HG03575 (cell line): ENCODE data around the gene NAT14.
"Not testable (repeated sequence)": the region's sequence is repeated elsewhere in the genome, so short reads cannot be mapped to it uniquely, and the experiment has no call there.

Experiments
- ATAC-seq: cut with Tn5 transposase; IDR thresholded peaks from one replicate; pipeline ENCODE4 v1.9.1; 2021; ENCODE audit not compliant: unreplicated experiment, insufficient number of reproducible peaks, low FRiP score; ENCODE audit errors: extremely low read depth

NAT14 gene

DNA sequence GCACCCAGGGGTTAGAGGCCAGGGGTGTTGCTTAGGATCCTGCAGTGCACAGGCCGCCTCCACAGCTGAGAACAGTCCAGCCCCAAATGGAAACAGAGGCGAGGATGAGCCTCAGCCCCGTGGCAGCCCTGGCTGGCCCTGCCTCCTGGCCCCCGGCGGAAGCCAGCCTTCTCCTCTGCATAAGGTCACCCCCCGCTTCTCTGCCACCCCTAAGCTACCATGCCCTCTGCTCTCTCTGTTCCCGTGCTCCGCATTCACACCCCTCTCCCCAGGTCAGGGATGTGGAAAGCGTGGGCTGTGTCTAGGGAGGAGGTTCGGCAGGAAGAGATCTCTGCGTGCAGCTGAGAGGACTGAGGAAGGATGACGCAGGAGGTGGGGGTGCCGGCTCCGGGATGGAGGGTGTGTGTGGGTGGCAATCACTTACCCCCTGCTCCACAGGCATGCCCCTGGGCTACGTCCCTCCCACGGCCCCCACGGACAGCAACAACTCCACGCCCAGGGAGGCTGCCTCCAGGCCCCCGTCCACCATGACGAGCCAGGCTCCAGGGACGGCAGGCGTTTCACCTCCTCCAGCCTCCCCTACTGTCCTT lies 9.3 kb downstream of the NAT14 start:
- ATAC-seq = no peak

DNA sequence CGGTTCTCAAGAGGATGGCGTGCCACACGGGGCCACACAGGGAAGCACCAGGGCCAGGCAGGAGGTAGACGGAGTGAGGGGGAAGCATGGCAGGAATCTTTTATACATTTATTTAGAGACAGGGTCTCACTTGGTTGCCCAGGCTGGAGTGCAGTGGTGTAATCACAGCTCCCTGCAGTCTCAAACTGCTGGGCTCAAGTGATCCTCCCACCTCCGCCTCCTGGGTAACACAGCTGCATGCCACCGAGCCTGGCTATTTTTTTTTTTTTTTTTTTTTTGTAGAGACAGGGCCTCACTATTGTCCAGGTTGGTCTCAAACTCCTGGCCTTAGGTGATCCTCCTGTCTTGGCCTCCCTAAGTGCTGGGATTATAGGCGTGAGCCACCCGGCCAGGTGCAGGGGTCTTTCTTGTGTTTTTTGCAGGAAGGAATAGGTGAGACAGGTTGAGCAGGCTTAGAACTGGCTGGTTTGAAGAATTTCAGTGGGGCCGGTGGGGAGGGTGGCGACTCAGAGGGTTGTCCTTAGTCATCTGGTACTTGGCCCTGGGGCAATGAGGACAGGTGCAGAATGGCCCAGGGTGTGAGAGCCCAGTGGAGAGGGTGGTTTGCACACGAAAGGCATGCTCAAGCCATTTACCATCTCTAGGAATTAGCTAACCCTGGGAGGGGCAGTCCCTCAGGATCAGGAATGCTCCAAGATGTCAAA lies 10.8 kb downstream of the NAT14 start:
- no peak for ATAC-seq

DNA sequence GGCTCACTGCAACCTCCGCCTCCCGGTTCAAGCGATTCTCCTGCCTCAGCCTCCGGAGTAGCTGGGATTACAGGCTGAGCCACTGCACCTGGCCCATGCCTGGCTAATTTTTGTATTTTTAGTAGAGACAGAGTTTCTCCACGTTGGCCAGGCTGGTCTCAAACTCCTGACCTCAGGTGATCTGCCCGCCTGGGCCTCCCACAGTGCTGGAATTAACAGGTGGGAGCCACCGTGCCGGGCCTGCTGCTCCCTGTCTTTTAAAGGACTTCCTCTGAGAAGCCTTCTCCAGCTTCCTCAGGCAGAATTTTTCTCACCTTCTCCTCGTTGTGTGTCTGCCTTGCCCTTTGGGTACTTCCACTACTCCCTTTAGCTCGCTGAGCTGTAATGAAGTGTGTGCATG lies 11.8 kb downstream of the NAT14 start:
- ATAC-seq = not testable (repeated sequence)

DNA sequence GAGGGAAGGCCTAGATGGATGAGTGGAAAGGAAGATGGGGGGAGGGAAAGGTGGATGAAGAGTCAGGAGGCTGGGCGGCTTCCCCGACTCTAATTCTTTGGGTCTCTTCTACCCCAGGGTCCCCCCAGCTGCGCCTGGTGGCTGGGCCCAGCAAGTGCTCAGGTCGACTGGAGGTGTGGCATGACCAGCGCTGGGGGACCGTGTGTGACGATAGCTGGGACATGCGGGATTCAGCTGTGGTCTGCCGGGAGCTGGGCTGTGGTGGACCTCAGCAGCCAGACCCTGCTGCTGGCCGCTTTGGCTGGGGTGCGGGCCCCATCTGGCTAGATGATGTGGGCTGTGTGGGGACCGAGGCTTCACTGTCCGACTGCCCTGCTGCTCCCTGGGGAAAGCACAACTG lies 12.8 kb downstream of the NAT14 start:
- no peak for ATAC-seq

DNA sequence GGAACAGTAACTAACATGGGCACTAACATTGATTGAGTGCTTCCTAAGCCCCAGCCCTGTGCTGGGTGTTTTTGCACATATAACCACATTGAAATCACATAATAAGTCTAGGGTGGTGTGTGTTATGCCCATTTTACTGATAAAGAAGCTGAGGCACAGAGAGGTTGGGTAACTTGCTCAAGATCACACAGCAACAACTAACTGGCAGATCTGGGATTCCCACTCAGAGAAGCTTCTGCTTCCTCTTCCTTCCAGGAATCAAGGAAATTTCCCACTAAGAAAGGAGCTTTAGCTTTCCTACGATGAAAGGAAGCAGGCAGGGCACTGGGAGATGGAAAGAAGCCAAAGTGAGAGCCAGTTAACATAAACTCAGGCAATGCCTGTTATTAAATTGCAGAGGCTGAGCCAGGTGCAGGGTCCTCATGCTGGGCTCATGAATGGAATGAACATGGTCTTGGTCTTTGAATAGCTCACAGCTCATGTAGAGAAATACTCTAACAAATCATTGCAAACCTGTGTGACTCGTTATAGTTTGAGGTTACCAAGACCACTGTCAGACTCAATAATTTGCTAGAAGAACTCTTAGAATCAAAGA lies 13.4 kb downstream of the NAT14 start:
- ATAC-seq = no peak

DNA sequence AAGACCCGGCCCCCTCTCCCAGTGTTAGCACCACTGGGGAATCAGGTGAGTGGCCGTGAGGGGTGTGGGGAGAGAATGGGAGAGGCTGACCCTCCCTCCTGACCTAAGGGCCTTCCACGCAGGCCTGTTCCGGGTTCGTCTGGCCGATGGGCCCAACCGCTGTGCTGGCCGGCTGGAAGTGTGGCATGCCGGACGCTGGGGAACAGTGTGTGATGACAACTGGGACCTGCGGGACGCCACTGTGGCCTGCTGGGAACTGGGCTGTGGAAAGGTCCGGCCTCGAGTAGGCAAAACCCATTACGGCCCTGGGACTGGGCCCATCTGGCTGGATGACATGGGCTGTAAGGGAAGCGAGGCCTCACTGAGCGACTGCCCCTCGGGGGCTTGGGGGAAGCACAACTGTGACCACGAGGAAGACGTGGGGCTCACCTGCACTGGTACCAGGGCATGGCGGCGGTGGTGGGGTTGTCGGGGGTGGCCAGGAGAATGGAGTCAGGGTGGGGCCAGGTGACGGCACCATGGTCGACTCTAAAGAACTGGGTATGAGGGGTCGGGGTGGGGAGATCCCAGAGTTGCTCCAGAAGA lies 15.5 kb downstream of the NAT14 start:
- ATAC-seq = no peak

DNA sequence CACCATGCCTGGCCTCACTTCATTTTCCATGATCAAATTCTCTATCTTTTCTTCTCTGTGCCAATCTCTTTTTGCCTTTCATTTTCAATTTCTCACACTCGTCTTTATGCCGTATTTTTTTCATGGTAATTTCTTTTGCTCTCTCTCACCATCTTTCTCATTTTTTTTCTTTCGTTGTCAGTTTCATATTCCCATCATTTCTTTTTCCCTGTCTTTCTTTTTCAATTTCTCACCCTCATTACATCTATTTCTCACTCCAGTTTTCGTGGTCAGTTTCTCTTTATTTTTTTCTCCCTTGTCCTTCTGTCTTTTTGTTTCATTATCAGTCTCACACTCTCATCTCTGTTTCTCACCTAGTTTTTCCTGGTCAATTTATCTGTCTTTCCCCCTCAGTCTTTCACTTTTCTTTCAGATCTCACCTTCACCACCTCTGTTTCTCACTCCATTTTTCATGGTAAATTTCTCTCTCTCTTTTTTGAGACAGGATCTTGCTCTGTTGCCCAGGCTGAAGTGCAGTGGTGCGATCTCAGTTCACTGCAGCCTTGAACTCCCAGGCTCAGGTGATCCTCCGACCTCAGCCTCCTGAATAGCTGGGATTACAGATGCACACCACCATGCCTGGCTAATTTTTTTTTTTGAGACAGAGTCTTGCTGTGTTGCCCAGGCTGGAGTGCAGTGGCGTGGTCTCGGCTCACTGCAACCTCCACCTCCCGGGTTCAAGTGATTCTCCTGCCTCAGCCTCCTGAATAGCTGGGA lies 17.4 kb downstream of the NAT14 start:
- ATAC-seq = no peak

DNA sequence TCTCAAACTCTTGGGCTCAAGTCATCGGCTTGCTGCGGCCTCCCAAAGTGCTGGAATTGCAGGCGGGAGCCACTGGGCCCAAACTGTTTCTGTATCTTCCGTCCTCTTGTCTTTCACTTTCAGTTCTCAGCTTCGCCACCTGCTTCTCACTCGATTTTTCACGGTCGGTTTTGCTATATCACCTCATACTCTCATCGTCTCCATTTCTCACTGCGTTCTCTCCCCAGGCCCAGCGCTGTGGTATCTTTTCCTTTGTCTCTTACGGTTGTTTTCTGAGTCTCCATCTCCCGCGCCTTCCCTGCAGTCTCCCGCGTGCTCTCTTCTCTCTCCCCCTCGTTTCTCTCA lies 18.1 kb downstream of the NAT14 start:
- no peak for ATAC-seq

DNA sequence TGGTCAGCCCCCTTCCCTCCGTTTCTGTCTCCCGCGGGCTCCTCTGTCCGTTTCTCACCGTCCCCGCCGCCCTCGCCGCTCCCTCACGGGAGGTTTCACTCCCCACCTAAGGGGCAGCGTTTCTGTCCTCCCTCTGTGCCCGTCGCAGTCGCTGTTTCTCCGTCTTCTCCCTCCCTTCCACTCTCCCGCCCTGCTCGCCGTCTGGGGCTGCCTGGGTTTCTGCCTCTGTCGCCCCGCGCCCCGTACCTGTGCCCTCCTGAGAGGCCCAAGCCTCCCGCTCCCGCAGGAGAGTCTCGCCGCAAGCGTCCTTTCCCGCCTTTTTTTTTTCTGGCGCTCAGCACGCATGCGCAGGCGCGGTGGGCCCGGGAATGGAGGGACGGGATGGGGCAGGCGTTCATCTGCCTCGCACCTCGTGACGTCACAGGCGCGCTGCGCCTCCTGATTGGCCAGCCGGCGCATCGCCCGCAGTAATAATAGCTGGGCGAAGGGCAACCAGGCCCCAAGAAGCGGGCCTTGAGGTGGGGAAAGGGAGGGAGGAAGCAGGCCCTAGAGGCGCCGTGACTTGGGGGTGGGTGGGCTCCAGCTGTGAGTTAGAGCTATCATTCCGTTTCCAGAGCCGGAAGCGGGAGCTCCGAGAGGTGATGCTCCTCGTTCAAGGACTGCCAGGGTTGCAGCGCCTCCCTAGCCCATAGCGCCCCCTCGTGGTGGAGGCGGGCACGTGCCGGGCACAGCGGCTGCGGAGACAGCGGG lies 18.7 kb downstream of the NAT14 start:
- no peak for ATAC-seq

DNA sequence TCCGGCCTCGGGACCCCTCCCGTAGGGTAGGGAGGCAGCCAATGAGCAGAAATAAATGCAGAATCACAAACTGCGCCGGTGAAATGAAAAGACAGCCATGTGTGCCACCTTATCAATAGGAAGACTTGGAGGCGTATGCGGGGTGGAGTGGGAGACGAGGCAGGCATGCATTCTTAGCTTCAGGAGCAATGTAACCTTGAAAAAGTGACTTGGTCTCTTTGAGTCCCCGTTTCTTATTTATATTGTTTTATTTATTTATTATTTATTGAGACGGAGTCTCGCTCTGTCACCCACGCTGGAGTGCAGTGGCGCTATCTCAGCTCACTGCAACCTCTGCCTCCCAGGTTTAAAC lies 19.2 kb downstream of the NAT14 start:
- ATAC-seq = no peak

DNA sequence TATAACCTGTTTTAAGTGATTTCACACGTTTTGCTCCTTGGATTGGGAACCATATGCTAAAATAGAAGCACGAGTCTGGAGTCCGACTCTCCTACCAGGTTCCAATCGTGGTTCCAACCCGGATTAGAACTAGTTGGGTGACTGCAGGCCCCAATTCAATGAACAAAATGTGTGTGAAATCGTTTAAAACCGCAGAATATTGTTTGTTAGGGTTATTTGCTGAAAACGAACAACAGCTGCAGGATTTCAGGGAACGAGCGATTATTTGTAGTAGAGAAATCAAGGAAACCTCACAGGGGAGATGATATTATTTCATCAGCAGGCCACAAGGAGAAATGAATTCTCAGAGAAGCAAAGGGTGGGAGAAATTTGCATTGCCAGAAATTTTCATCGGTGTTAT lies 20.0 kb downstream of the NAT14 start:
- ATAC-seq = no peak

DNA sequence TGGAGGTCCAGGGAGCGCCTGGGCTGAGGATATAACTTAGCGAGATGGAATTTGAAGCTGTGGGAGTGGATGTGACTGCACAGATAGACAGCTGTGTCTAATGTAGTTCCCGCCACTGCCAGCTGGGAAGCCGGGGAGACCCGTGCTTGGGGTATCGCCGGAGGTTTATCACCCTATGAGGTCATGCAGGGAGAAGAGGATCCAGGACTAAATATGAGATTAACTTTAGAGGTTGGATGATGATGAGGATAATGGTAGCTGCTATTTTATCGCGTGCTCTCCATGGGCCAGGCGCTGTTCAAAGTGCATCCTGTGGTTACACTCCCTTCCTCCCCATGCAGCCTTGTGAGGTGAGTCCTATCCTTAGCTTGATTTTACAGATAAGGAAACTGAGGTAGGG lies 23.1 kb downstream of the NAT14 start:
- ATAC-seq = no peak

DNA sequence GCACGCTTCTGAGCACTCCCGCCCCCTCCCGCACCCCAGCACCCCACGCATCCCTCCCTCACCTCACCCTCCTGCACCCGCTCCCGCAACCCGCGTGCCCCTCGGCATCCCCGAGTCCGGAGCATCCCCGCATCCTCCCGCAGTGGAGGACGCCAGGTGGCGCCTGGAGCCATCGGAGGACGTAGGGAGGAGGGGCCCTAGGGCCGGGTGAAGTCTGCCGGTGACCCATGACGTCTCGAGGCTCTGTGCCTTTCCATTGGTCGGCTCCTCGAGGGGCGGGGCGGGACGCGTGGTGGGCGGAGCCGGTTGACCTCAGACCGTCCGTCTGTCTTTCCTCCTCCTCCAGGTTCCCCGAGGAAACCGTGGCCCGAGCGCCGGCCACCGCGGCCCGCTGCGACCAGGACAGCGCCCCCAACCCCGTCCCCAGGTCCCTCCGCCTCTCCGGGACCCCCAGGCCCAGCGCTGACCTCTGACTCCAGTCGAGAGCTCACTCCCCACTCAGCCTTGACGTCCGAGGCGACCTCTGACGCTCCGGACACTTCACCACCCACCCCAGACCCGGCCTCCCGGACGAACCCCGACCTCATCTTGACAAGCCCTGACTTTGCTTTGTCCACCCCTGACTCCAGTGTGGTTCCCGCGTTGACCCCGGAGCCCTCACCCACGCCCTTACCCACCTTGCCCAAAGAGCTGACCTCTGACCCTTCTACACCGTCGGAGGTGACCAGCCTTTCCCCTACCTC lies 32.1 kb downstream of the NAT14 start:
- ATAC-seq = peak; percentile 58

DNA sequence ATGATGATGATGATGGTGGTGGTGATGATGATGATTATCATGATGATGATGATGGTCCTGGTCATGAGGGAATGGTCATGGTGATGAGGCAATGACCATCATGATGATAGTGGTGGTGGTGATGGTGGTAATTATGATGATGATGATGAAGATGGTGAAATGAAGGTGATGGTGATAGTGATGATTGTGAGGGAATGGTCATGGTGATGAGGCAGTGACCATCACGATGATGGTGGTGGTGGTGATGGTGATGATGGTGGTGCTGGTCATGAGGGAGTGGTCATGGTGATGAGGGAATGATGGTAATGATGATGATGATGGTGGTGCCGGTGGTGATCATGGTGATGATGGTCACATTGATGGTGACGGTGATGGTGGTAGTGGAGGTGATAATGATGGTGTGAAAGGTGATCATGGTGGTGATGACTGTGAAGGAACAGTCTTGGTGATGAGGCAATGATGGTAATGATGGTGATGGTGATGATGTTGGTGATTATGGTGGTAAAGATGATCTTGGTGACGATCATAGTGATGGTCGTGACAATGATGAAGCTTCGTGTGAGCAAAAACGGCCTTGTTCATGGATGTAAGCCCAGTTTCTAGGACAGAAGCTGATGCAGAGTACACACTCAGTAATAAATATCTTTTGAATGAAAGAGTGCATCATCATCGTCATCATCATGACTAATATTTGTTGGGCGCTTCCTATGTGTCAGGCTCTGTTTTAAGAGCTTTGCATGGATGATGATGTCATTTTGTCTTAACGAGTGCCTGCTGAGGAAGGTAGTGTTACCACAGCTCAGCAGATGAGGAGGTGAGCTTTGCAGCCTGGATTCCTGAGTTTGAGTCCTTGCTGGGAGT lies 34.7 kb downstream of the NAT14 start:
- ATAC-seq = no peak

DNA sequence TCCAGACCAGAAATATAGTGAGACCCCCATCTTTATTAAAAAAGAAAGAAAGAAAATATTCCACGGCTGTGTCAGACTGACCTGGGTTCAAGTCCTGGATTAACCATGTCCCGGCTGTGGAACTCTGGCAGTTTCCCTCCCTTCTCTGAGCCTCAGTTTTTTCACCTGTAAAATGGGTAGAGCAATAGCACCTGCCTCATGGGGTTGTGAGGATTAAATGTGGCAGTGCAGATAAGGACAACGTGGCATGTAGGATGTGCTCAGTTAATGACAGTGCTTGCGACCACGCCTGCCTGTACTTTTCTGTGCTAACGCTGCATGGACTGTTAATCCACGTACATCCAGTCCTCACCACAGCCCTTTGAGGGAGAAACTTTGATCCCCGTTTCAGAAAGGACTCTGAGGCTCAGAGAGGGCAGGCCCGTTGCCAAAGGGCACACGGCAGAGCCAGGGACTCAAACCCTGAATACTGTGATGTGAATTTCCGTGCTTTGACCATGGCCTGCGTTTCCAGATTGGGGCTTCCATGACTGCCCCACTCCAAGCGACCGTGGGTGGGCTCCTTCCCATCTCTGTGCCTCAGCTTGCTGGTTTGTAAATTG lies 35.8 kb downstream of the NAT14 start:
- ATAC-seq = no peak

DNA sequence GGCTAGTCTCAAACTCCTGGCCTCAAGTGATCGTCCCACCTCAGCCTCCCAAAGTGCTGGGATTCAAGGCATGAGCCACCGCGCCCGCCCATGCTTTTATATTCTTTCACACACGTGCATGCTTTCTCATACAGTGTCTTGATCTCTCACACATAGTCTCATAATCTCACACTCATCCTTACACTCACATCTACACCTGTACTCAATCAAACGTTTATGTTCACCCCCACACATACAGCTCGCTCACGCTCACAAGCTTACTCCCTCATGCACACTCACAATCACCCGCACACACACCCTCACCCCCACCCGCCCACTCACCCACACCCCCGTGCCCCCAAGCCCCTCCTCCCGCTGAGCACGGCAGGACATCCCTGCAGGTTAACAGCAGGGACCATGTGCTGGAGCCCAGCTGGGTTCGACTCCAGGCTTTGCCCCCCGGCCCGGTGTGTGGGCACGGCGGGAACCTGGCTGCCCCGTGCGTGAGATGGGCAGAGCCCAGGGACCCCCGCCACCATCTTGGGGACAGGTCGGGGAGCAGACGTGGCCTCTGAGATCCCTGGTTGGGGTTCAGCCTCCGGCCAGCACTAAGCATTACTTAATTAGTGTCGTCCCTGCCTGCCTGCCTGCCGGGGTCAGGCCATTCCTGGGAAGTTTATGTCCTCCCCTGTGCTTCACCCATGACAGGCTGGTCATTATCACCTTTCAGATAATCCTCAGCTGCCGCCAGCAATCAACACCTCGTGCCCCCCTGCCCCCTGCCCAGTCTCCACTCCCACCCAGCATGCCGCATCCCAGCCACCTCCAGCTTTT lies 40.5 kb downstream of the NAT14 start:
- ATAC-seq = no peak
